Esophagus squamous epithelium (tissue), 4 donors: ENCODE results near the gene BCKDHB.

Source experiments
- CTCF ChIP-seq, 6 experiments: fragments of 450-650 bp in 4 of 6; fragments of 200-600 bp in 2 of 6; sonication (generic) in 2 of 6; IDR thresholded peaks; one replicate each; pipeline ENCODE4 v1.5.1; 2016 to 2019; ENCODE audit warnings: antibody characterized with exemption in 6 of 6, mild to moderate bottlenecking in 4 of 6, moderate library complexity in 4 of 6
- POLR2A ChIP-seq, 4 donors: fragments of 450-650 bp; IDR thresholded peaks; one replicate each; pipeline ENCODE4 v1.6.1; 2017; ENCODE audit warnings: antibody characterized with exemption in 4 of 4, mild to moderate bottlenecking in 4 of 4, moderate library complexity in 3 of 4

DNA sequence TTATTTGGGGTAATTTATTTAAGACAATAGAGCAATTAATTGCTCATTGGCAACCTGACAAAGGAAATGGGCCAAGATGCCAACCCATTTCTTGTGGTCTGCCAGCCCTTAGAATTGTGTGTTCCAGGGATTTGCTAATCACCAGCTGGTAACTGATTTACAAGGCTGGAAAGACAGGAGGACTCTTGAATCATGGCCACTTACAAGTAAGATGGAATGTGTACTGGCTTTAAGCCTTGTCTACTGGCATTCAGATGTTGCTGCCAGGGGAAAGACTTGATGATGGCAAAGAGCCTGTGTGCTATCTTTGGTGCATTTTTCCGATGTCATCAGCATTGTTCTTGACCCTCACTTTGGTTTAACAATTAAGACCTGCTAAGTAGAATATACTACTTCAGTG, 91.0 kb downstream of the BCKDHB start:
- TF ChIP-seq CTCF (IDR thresholded peaks at IDR 0.05) (no peak), POLR2A (IDR thresholded peaks at IDR 0.05) (no peak)
